ENCODE results near the gene NFKB1.

- TF ChIP-seq POLR2A (IDR thresholded peaks at IDR 0.05) (no peak), CTCF (IDR thresholded peaks at IDR 0.05) (no peak)
Measured at GRCh38 chr4:102541697-102542096, 40.5 kb downstream of the NFKB1 start.
